ENCODE measurements around the gene MIS18BP1. TPM values are rescaled to one million over a fixed set of nuclear protein-coding genes. Genes with fewer than 3 reads are reported as not detected.

MIS18BP1 gene
- polyA plus RNA-seq, 1 experiment, result 8.3 TPM

GRCh38 chr14:45246691-45247090 is 6.3 kb downstream of the MIS18BP1 start:
- H3K27me3 ChIP-seq (ENCODE audit: control insufficient read depth, insufficient read depth, low read length), result no peaks in the 10 kb centered on the region
- no peaks in the 10 kb centered on the region for H3K36me3 ChIP-seq (ENCODE audit: control insufficient read depth, insufficient read depth, low read length)
- no peak for DNase-seq (ENCODE audit: low read depth)
- TF ChIP-seq CTCF (IDR thresholded peaks at IDR 0.05; ENCODE audit: insufficient read depth, low read depth, low read length), result no peak
- ChIA-PET CTCF (interaction anchor here (0.6 kb wide), 1 partner anchor 14 kb away, joined by 3 read pairs; no protein-coding TSS in a partner anchor), POLR2A (no interaction called here)
- H3K4me3 ChIP-seq (ENCODE audit: low read depth, low read length), result no peak overlapping the region

- ChIA-PET CTCF (interaction anchor here (0.6 kb wide), 1 partner anchor 13 kb away, joined by 3 read pairs; no protein-coding TSS in a partner anchor), POLR2A (no interaction called here)
- H3K36me3 ChIP-seq (ENCODE audit: control insufficient read depth, insufficient read depth, low read length), result no peaks in the 10 kb centered on the region
- H3K4me3 ChIP-seq (ENCODE audit: low read depth, low read length), result no peak overlapping the region
- TF ChIP-seq CTCF (IDR thresholded peaks at IDR 0.05; ENCODE audit: insufficient read depth, low read depth, low read length), result no peak
- no peak for DNase-seq (ENCODE audit: low read depth)
- H3K27me3 ChIP-seq (ENCODE audit: control insufficient read depth, insufficient read depth, low read length), result no peaks in the 10 kb centered on the region
Observed at GRCh38 chr14:45246151-45246550, 6.9 kb downstream of the MIS18BP1 start.

- no peak for DNase-seq (ENCODE audit: low read depth)
- CTCF ChIA-PET, result interaction anchor here (1.5 kb wide), 1 partner anchor 12 kb away, joined by 3 read pairs; no protein-coding TSS in a partner anchor
Observed at GRCh38 chr14:45242706-45243105, 10.3 kb downstream of the MIS18BP1 start.

GRCh38 chr14:45238988-45239387 is 14.0 kb downstream of the MIS18BP1 start:
- TF ChIP-seq CTCF (IDR thresholded peaks at IDR 0.05; ENCODE audit: insufficient read depth, low read depth, low read length), result no peak
- Histone ChIP-seq H3K27me3 (ENCODE audit: control insufficient read depth, insufficient read depth, low read length) (no peaks in the 10 kb centered on the region), H3K36me3 (ENCODE audit: control insufficient read depth, insufficient read depth, low read length) (peaks cover 1% of the 10 kb centered on the region; the same call in 1 of the 2 replicates), H3K4me3 (ENCODE audit: low read depth, low read length) (no peak overlapping the region)
- no peak for DNase-seq (ENCODE audit: low read depth)
- ChIA-PET POLR2A (no interaction called here), CTCF (no interaction called here)

More at GRCh38 chr14:45242706-45243105, 10.3 kb downstream of the MIS18BP1 start:
- Histone ChIP-seq H3K36me3 (ENCODE audit: control insufficient read depth, insufficient read depth, low read length) (no peaks in the 10 kb centered on the region), H3K27me3 (ENCODE audit: control insufficient read depth, insufficient read depth, low read length) (no peaks in the 10 kb centered on the region), H3K4me3 (ENCODE audit: low read depth, low read length) (no peak overlapping the region; the same call in 1 of the 2 replicates)
- TF ChIP-seq CTCF (IDR thresholded peaks at IDR 0.05; ENCODE audit: insufficient read depth, low read depth, low read length), result no peak
- POLR2A ChIA-PET, result no interaction called here

- DNase-seq (ENCODE audit: low read depth), result no peak
- Histone ChIP-seq H3K4me3 (ENCODE audit: low read depth, low read length) (no peak overlapping the region), H3K27me3 (ENCODE audit: control insufficient read depth, insufficient read depth, low read length) (no peaks in the 10 kb centered on the region), H3K36me3 (ENCODE audit: control insufficient read depth, insufficient read depth, low read length) (no peaks in the 10 kb centered on the region)
- TF ChIP-seq CTCF (IDR thresholded peaks at IDR 0.05; ENCODE audit: insufficient read depth, low read depth, low read length), result no peak
- ChIA-PET POLR2A (interaction anchor here (0.6 kb wide), 1 partner anchor 16 kb away, joined by 4 read pairs; no protein-coding TSS in a partner anchor), CTCF (no interaction called here)
Observed at GRCh38 chr14:45227566-45227965, 25.4 kb downstream of the MIS18BP1 start.

Measured in BJ (cell line).